HG02571 (cell line): ENCODE data around the gene SPEN.
A peak's percentile ranks its signal among the peaks of the same experiment; 100 is the strongest.
"Not testable (repeated sequence)": the region's sequence is repeated elsewhere in the genome, so short reads cannot be mapped to it uniquely, and the experiment has no call there.

Source experiments
- ATAC-seq: cut with Tn5 transposase; IDR thresholded peaks from one replicate; pipeline ENCODE4 v1.9.1; 2021; ENCODE audit warnings: mild to moderate bottlenecking, moderate library complexity; ENCODE audit not compliant: unreplicated experiment

Gene SPEN

DNA sequence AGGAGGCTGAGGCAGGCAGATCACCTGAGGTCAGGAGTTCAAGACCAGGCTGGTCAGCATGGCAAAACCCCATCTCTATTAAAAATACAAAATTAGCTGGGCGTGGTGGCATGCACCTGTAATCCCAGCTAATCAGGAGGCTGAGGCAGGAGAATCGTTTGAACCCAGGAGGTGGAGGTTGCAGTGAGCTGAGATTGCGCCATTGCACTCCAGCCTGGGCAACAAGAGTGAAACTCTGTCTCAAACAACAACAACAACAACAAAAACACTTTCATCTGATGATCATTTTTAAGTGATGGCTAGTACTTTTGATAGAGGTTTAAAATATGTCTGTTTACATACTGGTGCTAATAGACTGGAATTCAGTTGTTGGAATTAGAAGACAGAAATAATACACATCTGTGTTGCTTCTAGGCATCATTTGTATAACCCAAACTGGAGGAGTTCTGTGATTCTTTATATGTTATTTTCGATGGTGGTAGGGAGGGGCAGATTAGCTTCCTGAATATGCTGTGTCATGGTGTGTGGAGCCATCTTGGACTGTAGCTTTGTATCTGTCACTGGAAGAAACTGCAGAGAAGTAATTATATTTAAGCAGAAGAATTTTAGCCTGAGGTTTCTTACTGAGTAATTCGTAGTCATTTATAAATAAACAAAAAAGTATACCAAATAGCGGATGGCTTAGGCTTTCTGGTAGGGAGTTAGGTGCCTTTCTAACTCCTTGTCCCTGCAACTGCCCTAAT is 45.5 kb downstream of the SPEN start:
- ATAC-seq: not testable (repeated sequence)

DNA sequence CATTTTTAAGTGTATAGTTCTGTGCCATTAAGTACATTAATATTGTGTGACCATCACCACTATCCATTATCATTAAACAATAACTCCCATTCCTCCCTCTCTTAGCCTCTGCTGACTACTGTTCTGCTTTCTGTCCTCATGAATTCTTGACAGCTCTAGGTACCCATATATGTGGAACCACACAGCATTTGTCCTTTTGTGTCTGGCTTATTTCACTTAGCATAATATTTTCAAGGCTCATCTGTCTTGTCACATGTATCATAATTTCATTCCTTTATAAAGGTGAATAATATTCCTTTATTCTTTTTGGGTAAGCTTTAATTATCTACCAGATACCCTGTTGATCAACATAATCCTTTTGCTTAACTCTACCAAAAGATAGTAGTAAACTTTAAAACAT is 47.7 kb downstream of the SPEN start:
- ATAC-seq: no peak

DNA sequence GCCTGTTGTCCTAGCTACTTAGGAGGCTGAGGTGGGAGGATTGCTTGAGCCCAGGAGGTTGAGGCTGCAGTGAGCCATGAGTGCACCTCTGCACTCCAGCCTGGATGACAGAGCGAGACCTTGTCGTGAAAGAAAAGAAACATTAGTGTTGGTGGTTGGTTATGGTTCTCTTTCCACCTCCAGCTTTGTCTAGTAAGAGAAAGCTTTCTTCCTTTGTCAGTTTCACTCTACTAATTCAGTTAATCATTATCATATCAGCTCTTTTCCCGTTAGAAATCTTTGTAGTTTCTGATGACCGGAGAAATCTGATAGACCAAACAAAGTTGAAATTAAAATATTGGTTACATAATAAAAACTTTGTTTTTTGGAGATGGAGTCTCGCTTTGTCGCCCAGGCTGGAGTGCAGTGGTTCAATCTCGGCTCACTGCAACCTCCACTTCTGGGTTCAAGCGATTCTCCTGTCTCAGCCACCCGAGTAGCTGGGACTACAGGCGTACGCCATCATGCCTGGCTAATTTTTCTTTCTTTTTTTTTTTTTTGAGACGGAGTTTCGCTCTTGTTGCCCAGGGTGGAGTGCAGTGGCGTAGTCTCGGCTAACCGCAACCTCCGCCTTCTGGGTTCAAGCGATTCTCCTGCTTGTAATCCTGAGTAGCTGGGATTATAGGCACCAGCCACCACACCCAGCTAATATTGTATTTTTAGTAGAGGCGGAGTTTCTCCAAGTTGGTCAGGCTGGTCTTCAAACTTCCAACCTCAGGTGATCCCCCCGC is 49.5 kb downstream of the SPEN start:
- ATAC-seq: not testable (repeated sequence)

DNA sequence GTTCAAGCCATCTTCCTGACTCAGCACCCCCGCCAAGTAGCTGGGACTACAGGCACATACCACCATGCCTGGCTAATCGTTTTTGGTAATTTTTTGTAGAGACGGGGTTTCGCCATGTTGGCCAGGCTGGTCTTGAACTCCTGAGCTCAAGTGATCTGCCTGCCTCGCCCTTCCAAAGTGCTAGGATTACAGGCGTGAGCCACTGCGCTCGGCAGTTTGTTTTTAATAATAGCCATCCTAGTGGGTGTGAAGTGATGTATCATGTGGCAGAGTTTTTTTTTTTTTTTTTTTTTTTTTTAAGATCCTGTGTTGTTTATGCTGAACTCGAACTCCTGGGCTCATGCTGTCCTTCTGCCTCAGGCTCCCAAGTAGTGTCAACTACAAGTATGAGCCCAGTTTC is 51.8 kb downstream of the SPEN start:
- ATAC-seq: no peak

DNA sequence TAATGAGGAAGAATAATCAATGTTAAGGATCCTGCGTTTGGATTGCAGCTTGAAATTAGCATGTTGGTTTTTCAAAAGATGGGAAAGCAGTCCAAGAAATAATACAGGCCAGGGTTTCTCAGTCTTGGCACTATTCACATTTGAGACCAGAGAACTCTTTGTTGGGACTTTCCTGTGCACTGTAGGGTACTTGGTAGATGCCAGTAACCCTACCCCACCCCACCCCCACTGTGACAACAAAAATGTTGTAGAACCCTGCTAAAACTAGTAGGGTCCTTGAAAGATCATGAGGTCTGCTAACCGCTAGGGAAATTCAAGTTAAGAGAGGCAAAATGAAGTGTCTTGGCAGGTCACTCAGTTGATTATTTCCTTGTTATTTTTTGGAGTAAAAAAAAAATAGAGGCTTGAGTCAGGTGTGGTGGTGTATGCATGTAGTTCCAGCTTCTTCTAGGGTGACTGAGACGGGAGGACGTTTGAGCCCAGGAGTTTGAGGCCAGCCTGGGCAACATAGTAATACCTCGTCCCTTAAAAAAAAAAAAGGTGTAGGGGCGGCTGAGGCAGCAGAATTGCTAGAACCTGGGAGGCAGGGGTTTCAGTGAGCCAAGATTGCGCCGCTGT is 53.3 kb downstream of the SPEN start:
- ATAC-seq: no peak

DNA sequence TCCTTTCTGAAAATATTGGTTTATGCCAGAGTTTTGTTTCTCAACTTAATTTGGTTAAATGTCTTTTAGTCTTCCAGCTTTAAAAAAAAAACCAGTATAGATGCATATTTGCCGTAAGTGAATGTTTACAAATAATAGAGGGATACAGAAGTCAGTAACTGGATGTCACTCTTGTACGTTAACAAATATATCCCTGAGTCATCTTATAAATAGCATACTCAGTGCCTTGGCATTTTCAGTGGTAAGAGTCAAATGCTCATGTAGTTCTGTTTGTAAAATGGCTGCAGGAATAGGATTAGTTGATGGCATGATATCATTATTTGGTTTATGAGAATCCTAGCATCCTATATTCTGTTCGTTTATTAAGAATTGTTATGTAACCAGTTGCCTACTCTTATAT is 55.4 kb downstream of the SPEN start:
- no peak for ATAC-seq

DNA sequence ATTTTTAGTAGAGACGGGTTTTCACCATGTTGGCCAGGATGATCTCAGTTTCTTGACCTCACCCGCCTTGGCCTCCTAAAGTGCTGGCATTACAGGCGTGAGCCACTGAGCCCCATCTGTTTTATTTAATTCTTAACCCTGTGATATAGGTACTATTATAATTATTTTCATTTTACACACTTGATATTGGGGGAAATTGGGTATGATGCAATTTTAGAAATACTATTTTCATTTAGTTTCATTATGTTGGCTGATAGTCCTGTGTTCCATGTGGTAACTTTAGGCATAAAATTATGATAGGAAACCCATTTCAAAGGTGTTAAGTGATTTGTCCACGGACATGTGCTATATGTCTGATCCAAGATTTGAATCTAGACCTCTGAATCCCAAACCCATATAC is 61.1 kb downstream of the SPEN start:
- no peak for ATAC-seq

DNA sequence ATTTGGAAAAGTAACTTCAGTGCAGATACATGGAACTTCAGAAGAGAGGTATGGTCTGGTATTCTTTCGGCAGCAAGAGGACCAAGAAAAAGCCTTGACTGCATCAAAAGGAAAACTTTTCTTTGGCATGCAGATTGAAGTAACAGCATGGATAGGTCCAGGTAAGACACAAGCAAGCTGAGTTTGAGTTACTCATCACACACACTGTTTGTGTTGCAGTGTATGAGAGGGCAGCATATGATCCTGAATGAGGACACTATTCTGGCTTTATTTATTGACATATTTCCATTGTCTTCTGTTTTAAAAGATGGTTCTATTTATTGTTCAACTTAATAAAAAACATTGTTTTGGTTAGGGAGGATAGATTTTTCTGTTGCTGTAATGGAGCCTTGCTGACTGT is 63.6 kb downstream of the SPEN start:
- ATAC-seq: no peak

DNA sequence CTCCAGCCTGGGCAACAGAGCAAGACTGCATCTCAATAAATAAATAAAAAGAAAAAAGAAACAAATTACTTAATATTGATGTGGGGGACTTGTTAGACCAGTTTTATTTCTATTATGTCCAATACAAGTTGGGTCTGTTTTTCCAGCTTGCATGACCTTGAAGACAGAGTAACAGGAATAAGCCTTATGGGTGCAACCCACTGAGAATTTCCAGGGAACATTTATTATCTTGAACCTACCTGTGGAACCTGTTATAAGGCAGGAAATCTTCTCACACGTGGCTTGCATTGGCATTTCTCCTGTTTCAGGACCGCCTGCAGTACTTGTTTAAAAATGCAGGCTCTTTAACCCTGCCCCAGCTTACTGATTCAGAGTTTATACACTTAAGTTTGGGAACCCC is 64.4 kb downstream of the SPEN start:
- no peak for ATAC-seq

DNA sequence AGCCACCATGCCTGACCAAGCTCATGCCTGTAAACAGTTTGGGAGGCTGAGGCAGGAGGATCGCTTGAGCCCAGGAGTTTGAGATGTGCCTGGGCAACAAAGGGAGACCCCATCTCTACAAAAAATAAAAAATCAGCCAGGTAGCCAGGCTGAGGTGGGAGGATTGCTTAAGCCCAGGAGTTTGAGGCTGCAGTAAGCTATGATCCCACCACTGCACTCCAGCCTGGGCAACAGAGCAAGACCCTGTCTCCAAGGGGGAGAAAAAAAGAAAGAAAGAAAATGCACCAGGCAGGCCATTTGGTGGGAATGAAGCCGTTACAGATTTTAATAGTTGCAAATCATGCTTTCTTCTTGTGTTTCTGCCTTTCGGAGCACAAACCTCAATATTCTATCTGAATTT is 66.1 kb downstream of the SPEN start:
- not testable (repeated sequence) for ATAC-seq

DNA sequence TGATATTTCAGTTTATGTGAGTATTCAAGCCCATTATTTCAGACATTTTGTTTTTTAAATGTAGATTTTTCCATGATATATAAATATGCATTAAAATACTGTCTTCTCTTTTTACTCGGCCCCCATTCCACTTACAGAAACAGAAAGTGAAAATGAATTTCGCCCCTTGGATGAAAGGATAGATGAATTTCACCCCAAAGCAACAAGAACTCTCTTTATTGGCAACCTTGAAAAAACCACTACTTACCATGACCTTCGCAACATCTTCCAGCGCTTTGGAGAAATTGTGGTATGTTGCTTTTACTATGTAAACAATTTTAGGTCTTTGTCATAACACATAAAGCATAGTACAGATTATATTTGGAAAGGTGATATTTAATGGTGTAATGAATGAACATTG is 68.5 kb downstream of the SPEN start:
- ATAC-seq: no peak

DNA sequence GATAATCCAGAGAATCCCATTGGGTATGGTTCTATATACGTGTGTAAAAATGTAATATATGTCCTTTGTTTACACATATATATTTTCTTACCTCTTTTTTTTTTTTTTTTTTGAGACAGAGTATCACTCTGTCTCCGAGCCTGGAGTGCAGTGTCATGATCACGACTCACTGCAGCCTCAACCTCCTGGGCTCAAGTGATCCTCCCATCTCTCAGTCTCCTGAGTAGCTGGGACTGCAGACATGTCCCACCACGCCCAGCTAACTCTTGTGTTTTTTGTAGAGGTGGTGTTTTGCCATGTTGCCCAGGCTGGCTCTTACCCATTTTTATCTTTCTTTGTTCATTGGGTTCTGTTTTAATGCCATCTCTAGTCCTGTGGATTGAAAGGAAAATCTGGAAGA is 68.9 kb downstream of the SPEN start:
- no peak for ATAC-seq

DNA sequence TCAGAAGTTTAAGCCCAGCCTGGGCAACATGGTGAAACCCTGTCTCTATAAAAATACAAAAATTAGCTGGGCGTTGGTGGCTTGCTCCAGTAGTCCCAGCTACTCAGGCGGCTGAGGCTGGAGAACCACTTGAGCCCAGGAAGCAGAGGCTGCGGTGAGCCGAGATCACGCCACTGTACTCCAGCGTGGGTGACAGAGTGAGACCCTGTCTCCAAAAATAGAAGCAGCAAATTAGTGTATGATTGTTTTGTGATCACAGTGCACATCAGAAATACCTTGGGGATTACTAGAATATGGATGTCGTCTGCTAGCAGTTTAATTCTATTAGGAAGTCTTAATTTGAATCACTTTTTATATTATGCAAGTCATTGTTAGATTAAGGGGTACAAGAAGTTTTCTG is 69.4 kb downstream of the SPEN start:
- ATAC-seq: no peak

DNA sequence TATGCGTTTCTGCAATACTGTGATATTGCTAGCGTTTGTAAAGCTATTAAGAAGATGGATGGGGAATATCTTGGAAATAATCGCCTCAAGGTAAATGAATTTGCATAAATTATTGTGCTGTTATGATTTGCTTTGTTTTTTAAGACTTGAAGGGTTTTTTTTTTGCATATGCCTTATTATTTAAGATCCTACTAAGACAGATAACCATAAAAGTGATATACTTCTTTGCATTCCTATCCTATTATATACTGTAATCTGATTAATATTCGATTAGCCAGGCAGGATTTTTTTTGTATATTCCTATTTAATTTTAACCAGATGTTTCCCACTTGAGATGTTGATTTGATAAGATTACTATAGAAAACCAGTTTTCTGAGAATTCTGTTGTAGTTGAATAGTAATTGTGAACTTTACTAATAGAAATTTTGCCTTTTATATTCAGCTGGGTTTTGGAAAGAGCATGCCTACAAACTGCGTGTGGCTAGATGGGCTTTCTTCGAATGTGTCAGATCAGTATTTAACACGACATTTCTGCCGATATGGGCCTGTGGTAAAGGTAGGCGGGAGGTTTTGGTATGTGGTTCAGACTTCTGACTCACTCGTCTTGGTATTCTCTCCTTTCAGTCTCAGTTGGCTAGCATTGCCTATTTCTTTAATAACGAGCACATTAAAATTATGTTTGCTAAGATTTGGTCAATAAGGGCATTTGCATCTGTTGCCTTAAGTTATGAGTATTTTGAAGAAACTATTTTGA is 71.6 kb downstream of the SPEN start:
- peak; percentile 66 for ATAC-seq

DNA sequence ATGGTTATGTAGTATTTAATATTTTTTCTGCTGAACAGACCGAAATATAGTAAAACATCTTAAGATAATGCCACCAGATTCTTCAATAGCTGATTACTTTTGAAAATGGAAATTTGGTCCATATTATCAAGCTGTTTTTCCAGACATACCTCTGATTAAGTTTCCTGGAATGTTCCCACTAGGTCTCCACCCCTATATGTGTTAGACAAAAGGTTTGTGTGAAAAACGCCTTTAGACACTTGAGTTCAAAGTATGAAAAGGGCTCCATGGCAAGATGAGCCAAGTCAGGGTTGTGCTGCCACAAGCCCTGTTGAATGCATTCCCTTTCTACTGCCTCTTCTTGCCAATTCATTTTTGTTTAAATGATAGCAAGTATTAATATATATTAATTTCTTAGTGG is 75.7 kb downstream of the SPEN start:
- no peak for ATAC-seq

DNA sequence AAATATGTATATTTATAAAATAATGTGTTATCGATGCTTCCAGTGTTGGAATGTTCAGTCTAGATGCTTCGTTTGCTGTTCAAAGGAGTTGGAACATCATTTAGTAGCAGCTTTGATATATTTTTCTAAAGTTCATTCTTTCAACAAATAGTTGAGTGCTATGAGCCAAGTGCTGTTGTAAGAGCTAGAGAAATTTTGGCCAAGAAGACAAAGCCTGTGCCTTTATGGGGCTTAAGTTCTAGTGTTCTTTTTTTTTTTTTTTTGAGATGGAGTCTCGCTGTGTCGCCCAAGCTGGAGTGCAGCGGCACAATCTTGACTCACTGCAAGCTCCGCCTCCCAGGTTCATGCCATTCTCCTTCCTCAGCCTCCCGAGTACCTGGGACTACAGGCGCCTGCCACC is 78.9 kb downstream of the SPEN start:
- not testable (repeated sequence) for ATAC-seq

DNA sequence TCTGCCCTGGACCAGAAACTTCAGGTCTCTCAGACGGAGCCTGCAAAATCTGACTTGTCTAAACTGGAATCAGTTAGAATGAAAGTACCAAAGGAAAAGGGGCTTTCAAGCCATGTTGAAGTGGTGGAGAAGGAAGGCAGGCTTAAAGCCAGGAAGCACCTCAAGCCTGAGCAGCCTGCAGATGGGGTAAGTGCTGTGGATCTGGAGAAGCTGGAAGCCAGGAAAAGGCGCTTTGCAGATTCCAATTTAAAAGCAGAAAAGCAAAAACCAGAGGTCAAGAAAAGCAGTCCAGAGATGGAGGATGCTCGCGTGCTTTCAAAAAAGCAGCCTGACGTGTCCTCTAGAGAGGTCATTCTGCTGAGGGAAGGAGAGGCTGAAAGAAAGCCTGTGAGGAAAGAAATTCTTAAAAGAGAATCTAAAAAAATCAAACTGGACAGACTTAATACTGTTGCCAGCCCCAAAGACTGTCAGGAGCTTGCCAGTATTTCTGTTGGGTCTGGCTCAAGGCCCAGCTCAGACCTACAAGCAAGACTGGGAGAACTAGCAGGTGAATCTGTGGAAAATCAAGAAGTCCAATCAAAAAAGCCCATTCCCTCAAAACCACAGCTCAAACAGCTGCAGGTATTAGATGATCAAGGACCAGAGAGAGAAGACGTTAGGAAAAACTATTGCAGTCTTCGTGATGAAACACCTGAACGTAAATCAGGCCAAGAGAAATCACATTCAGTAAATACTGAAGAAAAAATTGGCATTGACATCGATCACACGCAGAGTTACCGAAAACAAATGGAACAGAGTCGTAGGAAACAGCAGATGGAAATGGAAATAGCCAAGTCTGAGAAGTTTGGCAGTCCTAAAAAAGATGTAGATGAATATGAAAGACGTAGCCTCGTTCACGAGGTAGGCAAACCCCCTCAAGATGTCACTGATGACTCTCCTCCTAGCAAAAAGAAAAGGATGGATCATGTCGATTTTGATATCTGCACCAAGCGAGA is 81.8 kb downstream of the SPEN start:
- ATAC-seq: no peak

DNA sequence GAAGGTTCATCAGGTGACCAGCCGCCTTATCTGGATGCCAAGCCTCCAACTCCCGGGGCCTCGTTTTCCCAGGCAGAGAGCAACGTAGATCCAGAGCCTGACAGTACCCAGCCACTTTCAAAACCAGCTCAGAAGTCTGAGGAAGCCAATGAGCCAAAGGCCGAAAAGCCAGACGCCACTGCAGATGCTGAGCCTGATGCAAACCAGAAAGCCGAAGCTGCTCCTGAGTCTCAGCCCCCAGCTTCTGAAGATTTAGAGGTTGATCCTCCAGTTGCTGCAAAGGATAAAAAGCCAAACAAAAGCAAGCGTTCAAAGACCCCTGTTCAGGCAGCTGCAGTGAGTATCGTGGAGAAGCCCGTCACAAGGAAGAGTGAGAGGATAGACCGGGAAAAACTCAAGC is 83.9 kb downstream of the SPEN start:
- no peak for ATAC-seq

DNA sequence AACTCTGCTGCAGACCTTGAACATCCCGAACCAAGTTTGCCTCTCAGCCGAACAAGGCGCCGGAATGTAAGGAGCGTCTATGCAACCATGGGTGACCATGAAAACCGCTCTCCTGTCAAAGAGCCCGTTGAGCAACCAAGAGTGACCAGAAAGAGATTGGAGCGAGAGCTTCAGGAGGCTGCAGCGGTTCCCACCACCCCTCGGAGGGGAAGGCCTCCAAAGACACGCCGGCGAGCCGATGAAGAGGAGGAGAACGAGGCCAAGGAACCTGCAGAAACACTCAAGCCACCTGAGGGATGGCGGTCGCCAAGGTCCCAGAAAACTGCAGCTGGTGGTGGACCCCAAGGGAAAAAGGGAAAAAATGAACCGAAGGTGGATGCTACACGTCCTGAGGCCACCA is 84.4 kb downstream of the SPEN start:
- no peak for ATAC-seq

DNA sequence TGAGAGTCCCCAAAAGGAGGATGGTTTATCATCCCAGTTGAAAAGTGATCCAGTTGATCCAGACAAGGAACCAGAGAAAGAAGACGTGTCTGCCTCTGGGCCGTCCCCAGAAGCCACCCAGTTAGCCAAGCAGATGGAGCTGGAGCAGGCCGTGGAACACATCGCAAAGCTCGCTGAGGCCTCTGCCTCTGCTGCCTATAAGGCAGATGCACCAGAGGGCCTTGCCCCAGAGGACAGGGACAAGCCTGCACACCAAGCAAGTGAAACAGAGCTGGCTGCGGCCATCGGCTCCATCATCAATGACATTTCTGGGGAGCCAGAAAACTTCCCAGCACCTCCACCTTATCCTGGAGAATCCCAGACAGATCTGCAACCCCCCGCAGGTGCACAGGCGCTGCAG is 85.1 kb downstream of the SPEN start:
- ATAC-seq: no peak
